HG03575 (cell line): Measurements from ENCODE around the gene UBA5.

Experiments used
- ATAC-seq: cut with Tn5 transposase; IDR thresholded peaks from one replicate; pipeline ENCODE4 v1.9.1; 2021; ENCODE audit not compliant: unreplicated experiment, insufficient number of reproducible peaks, low FRiP score; ENCODE audit errors: extremely low read depth

The UBA5 gene

DNA sequence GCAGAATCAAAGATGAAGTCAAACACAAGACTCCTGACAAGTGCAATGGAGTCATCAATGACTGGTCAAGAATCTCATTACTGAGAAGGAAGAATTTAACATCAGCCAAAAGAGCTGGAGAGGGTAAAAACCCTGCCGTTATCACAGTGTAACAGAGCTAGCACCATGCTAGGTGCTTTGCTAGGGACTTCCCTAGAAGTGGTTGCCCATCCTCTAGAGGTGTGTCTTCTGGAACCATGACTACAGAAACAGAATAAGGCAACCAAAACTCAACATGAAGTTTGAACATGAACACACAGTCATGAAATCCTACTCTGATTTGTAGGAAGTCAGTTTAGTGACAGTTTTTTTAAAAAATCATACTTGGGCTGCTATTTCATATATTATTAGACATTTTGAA, 10.0 kb upstream of the UBA5 start:
- ATAC-seq = no peak

GRCh38 chr3:132652640-132653270, 7.4 kb upstream of the UBA5 start:
- no peak for ATAC-seq

GRCh38 chr3:132654190-132654589, 5.9 kb upstream of the UBA5 start:
- no peak for ATAC-seq

- no peak for ATAC-seq
Measured at GRCh38 chr3:132654721-132655120, 5.4 kb upstream of the UBA5 start.

- ATAC-seq = no peak
Measured at GRCh38 chr3:132655471-132655870, 4.7 kb upstream of the UBA5 start.

- no peak for ATAC-seq
Measured at GRCh38 chr3:132657869-132658747, 2.0 kb upstream of the UBA5 start.

DNA sequence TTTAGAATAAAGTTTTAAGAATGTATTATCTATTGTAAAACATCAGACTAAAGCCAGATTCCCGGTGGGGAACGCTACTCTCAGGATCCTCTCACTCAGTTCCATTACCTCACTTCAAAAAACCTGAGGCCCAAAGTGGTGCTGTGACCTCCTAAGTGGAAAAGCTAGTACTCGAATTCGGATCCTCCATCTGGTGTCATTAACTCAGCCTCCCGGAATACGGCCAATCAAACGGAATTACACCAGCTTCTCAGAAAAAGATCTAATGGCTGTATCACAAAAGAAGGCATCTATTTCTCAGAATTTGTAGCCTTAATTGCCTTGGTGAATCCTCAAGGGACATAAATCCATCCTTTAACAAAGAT, 1.1 kb upstream of the UBA5 start:
- ATAC-seq = no peak

- no peak for ATAC-seq
Measured at GRCh38 chr3:132659365-132660051, 621 bp upstream of the UBA5 start, which contains the start of gene ACAD11. Gene ACAD11, minus strand, starts transcription at chr3:132659809. Its CDS starts 58 bp downstream, at chr3:132659751.

DNA sequence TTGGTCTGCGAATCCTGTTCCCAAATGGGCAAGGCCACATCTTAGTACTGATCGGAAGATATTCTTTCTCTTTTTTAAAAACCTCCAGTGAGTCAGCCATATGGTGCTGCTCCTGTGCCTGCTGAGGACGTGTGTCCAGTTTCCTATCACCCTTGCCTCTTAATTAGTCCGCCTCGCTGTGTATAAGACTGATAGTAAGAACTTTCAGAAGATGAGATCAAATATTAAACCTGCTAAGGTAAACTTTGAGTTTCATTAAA, 612 bp downstream of the UBA5 start:
- ATAC-seq = no peak

GRCh38 chr3:132661101-132661500, 972 bp downstream of the UBA5 start:
- ATAC-seq = no peak

GRCh38 chr3:132662212-132662611, 2.1 kb downstream of the UBA5 start:
- ATAC-seq = no peak

- no peak for ATAC-seq
Measured at GRCh38 chr3:132665230-132665745, 5.2 kb downstream of the UBA5 start.

DNA sequence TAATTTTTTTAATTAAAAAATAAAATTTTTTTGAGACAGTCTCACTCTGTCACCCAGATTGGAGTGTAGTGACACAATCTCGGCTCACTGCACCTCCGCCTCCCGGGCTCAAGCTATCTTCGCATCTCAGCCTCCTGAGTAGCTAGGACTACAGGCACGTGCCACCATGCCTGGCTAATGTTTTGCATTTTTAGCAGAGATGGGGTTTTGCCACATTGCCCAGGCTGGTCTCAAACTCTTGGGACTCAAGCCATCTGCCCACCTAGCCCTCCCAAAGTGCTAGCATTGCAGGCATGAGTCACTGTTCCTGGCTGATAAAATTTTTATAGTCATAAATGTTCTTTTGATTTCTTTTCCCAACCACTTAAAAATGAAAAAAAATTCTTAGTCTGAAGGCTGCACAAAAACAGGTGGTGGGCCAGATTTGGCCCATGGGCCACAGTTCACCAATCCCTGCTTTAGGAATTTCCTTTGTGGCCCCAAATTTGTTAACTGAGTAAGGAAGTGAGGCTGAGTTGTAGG, 9.2 kb downstream of the UBA5 start:
- no peak for ATAC-seq

DNA sequence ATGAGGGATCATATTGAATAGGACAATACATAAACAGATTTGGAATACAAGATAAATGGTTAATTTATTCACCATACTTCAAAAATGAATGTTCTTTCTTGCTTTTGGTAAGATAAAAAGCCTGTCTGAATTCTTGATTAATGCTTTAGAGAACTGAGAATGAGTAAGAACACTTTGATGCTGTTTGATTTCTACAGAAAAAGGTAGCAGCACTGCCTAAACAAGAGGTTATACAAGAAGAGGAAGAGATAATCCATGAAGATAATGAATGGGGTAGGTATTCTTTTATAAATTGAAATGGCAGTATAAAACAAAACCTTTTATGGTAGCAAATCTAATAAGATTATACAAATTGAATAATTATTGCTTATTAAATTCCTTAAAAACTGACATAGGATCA, 15.3 kb downstream of the UBA5 start:
- ATAC-seq = no peak

DNA sequence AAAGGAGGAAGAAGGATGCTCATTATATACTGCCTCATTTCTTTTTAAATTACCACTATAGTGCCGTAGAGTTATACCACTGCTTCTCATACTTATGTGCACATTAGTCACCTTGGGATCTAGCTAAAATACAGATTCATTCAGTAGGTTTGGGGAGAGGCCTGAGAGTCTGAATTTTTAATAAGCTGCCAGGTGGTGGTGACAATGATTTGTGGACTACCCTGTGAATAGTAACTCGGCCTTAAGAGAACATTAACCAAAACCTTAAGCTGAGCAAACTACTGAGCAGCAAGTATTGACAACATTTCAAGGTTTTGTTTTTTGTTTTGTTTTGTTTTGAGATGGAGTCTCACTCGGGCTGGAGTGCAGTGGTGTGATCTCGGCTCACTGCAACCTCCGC, 19.8 kb downstream of the UBA5 start:
- ATAC-seq = no peak

- no peak for ATAC-seq
Measured at GRCh38 chr3:132681421-132681820, 21.3 kb downstream of the UBA5 start.

- no peak for ATAC-seq
Measured at GRCh38 chr3:132682201-132682600, 22.1 kb downstream of the UBA5 start.

- no peak for ATAC-seq
Measured at GRCh38 chr3:132690040-132690439, 29.9 kb downstream of the UBA5 start.

GRCh38 chr3:132694991-132695390, 34.9 kb downstream of the UBA5 start:
- ATAC-seq = no peak

- no peak for ATAC-seq
Measured at GRCh38 chr3:132695422-132695821, 35.3 kb downstream of the UBA5 start.
